GM19238 (cell line): ENCODE measurements around the gene MYL9.

Experiments
- DNase-seq: peaks from one replicate; pipeline ENCODE4 v3.0.0; 2011; ENCODE audit warnings: low spot score; ENCODE audit not compliant: insufficient read length

Gene MYL9

DNA sequence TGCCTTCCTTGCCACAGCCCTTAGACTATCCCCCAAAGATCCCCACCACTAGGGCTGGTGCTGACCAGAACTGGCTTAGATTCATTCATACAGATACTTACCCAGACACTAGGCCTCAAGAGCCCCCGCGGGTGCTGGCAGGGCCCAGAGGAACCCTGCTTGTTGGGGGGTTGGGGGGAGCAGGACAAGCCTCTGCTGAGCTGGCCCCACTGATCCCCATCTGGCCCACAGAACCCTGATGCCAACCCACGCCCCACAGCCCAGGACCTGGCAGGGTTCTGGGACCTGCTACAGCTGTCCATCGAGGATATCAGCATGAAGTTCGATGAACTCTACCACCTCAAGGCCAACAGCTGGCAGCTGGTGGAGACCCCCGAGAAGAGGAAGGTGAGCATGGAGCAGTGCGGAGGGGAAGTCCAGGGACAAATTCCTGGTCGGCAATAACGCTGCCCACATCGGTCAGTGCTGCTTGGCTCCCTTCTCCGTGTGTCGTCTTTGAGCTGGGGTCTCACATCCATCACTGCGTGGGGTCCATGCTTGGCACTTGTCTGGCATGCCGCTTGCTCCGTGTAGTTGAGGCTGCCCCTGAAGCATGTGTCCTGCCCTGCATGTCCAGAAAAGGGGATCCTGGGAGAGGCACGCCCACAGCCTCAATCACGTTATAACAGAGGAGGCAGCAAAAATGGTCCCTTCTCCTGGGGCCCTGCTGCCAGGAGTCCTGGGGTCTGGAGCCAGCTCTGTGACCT lies 15.5 kb upstream of the MYL9 start:
- no peak for DNase-seq

DNA sequence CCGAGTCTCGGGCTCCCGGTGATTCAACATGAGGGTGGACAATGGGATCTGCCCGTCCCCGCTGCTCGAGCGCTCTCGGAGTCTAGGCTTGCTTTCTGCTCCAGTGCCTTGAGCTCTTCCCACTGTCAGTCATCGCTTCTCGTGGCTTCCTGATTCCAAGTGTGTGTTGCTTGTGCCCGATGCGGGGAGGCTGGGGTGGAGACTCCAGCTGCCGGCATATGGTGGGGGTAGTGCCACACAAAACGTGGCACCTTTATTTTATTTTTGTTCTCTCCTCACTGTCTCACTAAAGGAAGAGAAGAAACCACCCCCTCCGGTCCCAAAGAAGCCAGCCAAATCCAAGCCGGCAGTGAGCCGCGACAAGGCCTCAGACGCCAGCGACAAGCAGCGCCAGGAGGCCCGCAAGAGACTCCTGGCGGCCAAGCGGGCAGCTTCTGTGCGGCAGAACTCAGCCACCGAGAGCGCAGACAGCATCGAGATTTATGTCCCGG lies 14.8 kb upstream of the MYL9 start:
- no peak for DNase-seq

DNA sequence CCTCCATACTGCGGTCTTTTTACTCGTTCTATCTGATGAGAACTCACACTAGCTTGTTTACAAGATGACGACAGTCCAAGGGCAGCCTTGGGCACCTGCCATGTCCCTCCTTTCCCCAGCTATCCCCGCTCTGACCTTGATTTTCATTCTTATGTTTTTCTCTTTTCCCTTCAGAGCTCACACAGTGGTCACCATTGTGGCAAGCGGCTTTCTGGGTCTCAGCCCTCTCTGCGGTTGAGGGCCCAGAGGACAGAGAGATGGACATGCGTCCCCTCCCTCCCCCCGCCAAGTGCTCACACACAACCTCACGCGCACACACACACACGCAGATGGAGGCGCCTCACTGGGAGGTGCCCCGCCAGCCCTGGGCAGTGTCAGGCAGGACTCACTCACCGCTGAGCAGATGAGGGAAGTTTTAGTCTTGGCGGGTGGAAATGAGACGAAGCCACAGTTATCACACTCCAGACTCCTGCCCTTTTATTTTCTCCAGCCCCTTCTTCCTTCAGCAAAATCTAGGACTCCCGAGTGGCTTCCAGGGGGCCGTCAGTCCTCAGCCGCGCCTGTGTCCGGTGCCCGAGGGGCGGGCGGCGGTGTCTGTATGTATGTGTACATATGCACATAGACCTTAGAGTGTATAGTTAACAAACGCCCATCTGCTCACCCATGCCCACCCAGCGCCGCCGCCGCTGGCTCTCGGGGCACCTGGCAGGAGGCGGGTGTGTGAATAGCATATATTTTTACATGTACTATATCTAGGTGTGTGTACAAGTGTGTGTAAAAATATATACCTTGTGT lies 13.8 kb upstream of the MYL9 start:
- no peak for DNase-seq

DNA sequence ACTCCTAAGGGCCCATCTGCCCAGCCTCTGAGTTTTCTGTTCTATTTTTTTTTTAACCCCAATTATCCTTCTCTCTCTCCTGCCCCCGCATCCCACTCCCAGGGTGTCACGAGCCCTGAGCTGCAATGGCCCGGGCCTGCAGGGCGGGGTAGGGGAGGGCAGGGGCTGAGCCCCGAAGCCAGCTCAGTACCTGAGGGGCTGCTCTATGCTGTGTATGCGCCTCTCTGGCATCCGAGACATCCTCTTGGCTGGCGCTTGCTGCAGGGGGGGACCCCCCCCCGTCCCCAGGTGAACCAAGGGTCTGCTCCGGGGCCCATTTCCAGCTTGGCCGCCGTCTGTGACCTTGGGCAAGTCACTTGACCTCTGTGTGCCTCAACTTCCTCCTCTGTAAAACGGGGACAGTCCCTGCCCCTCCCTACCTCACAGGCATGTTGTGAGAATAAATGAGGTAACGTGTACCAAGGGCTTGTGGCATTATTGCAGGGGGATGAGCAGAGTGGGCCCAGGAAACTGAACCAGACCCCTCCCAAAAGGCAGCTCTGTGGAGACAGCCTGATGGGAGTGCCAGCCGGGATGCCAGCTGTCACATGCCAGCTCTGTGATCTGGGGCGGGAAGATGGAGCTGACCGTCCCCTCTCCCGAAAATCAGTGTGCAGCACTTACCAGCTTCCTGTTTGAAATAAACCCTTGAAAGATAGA lies 13.0 kb upstream of the MYL9 start:
- DNase-seq, result no peak

DNA sequence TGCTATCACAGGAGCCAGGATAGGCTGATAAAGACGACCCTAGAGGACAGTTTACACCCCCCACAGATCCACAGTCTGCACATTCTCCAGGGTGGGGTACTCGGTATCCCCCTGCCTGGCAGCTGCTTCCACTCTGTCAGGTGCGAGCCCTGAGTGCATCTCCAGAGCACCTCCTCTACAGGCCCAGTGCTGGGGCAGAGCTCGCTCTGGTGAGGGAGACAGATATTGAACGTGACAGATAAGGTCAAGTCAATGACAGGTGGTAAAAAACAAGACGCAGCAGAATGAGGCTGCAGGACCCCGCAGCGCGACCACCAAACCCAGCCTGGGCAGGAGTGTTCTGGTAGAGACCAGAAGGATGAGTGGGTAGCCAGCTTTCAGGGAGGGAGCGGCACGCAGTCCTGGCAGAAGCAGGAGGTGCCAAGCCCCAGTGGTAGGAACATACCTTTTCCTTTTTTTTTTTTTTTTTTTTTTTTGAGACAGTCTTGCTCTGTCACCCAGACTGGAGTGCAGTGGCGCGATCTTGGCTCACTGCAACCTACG lies 12.4 kb upstream of the MYL9 start:
- DNase-seq, result no peak

DNA sequence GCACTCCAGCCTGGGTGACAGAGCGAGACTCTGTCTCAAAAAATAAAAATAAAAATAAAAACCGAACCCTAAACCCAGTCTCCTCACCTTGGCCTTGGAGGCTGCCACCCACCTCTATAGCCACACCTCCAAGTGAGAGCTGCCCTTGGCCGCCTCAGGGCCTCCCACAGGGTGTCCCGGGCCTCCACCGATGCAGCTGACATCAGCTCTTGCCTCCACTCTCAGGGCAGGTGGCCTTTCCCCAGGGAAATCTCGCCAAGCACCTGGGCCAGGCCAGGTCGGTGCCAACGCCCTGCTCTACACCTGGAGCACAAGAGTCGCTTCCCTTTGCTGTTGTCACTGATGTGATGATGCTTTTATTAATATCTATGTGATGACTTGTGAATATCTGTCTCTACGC lies 8.9 kb upstream of the MYL9 start:
- DNase-seq, result no peak

DNA sequence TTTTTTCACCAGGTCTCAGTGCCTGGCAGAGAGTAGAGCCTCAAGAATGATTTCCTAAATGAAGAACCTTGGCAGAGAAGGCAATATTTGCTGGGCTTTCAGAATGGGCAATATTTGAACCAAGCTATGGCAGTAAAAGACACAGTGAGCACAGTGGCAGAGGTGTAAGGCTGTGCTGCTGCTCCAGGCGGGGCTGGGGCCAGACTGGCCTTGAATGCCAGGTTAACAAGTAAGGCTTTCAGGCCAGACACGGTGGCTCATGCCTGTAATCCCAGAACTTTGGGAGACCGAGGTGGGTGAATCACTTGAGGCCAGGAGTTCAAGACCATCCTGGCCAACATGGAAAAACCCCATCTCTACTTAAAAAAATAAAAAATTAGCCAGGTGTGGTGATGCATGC lies 8.5 kb upstream of the MYL9 start:
- DNase-seq, result no peak

DNA sequence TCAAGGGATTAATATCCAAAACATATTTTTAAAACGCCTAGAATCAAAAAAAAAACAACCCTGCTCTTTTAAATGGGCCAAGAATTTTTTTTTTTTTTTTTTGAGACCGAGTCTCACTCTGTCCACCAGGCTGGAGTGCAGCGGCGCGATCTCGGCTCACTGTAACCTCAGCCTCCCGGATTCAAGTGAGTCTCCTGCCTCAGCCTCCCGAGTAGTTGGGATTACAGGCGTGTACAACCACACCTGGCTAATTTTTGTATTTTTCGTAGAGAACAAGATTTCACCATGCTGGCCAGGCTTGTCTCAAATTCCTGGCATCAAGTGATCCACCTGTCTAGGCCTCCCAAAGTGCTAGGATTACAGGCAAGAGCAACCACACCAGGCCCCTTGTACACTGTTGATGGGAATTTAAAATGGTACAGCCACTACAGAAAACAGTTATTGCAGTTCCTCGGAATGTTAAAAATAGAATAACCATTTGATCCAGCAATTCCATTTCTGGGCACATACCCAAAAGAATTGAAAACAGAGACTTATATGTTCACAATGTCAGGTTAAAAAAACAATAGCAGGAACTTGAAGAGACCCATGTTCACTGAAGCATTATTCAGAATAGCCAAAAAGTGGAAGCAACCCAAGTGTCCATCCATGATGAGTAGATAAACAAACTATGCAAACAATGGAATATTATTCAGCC lies 3.1 kb upstream of the MYL9 start:
- DNase-seq, result no peak

DNA sequence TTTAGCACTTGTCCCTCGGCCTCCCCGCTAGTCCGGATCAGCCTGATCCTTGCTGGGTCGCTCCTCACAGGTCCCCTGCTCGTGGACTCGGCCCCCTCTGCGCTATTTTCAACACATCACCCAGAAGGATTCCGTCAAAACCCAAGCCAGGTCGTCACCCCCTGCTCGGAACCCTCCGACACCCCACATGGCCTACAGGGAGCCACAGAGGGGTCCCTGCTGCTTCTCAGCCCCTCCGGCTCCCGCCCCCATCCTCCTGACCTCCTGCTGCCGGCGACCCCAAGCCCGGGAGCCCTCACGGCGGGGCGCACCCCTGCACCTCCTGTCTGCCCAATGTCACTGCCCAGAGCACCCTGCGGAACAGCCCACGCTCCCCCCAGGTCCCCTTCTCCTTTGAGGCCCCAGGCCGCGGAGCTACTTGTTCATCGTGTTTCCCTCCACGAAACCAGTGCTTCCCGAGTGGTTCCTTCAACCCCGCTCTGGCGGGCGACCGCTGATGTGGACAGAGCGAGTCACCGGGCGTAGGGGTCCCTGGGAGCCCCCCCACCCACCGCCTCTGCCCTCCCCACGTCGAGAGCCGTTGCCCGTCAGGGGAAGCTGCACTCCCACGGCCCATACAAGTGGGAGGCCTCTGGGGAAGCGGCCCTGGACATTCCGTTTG lies 638 bp upstream of the MYL9 start:
- no peak for DNase-seq

DNA sequence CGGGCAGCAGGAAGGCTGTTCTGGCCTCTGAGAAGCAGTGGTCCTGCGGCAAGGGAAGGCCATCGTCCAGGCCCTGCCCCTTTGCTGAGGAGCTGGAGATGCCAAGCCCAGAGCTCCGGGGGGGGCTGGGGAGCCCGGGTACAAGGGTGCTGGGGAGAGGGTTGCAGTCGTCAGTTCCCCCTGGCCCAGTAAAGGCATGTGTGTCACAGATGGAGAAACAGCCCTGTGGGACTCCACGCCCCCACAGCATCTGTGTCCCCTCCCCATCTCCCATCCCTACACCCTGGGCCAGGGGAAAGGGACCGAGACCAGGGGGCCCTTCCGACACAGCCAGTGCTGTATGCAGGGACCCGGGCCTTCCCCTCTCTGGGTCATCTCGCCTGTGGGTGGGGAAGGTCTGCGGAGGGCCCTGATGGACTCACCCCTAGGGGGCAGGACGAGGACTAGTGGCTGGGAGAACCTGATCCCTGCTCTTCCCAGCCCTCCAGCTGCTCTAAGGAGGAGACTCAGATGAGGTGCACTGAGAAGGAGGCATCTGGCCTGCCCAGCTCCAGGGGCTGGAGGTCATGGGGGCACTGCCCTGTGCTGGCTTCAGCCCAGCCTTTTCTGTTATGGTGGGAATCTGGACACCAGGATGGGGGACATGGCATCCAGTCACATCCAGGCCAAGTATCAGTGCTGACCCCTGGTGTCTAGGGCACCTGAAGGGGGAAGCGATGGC lies 609 bp downstream of the MYL9 start:
- no peak for DNase-seq

DNA sequence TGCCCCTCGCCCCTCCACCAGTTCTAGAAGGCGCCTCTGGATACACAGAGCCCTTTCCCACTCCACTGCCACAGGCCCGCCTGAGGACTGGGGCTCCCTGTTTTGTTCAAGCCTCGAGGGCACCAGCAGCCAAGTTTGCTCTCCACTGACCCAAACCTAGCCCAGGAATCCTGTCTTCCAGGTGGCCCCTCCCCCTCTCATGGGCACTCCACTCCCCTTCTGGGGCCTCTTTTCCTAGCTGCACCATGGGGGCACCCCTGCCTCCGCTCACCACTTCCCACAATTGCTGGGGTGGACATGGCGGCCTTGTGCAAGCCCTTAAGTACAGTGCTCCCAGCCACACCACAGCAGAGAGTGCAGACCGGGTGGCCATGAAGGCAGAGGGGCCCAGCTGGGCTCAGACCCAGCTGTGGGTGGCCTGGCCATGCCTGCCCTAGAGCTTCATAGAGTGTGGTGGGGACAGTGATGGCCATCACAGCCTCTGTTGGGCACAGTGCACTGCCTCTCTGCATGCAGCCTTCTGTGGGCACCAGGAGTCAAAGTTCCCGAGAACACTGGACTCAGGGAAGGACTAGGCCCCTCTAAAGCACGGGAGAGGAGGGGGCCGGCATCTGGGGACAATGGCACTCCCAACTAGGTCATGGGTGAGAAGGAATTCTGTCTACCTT lies 1.3 kb downstream of the MYL9 start:
- DNase-seq, result no peak

DNA sequence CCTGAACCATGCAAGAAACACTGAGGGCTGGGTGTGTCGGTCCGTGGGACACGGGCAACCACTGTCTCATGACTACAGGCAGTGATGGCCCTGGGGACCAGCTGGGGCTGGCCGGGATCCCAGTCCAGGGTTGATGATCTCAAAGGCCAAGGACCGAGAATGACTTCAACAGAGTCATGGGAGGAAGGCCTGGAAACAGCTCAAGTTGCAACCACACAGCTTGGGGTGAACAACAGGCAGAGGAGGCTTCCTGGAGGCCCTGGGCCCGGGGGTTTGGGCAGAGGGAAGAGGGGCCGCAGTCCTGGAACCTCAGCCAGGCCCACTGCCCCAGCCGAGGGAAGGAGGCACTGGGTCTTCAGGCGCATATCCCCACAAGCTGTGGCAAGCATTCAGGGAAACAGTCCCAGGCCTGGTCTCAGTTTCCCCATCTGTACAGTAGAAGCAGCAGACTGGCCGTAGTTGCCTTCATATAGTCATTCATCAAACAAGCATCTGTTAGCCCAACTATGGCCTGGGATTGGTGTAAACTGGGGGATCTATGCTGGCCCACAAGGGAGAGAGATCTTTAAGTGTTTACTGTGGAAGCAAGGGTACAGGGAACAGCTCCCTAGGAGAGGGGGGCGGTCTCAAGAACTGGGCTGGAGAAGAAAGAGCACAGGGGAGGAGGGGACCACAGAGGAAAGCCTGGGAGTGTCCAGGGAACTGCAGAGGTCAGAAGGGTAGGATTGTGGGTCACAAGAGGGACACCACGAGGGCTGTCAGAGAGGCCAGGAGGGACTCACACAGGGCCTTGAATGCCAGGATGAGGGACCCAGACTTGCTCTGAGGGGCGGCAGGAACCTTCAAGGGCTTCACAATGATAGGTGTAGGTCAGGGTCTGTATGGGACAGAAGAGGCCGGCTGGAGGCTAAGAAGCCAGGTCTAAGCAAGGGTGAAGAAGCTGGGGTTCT lies 2.1 kb downstream of the MYL9 start:
- no peak for DNase-seq

DNA sequence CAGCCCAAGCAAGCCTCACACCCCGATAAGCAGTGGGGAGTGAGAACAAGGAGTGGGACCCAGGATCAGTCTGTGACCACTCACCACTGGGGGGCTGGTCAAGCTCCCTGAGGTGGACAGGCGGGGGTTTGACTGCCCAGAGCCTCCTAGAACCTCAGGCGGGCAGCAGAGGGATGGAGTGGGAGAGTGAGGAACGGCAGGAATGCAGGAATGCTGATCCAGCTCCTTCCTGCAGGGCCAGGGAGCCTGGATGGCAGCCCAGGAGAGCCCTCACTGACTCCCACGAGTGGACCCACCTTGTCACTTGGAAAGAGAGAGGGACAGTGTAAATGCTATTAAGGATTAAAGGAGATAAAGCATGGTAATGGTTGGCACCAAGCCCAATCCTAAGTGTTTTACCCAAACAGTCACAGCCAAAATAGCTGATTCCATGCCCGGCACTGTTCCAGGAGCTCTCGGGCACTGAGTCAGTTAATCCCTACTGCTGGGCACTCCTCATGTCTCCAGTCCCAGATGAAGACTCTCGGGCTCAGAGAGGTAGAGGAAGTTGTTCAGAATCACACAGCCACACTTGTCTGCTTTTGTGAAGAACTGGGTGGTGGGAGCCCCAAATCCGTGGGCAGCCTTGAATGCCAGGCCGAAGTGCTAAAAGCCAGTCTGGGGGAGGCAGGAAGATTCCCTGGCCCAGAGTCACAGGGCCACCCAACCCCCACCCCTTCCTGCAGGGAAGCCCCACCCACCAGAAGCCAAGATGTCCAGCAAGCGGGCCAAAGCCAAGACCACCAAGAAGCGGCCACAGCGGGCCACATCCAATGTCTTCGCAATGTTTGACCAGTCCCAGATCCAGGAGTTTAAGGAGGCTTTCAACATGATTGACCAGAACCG lies 3.1 kb downstream of the MYL9 start:
- no peak for DNase-seq

DNA sequence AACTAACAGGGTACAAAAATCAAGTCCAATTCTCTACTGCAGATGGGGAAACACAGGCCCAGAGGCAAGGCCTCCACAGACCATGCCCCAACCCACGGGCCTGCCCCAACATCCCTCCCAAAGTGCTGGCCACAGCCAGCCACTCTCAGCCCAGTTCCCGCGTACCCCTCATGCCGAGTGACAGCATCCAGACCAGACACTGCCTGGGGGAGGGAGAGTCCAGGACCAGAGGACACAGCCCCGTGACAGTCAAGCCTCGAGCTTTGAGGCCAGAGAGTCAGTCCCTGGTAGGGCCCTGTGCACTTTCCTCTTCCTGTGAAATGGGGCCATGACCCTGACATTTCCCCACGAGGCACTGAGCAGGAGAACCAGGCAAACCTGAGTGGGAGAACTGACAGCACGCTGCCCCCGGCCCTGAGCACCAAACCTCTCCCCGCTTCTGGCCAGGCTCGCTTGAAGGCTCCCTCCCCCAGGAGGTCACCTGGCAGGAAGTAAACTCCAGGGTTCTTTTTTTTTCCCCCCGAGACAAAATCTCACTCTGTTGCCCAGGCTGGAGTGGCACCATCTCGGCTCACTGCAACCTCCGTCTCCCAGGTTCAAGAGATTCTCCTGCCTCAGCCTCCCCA lies 4.9 kb downstream of the MYL9 start:
- no peak for DNase-seq

DNA sequence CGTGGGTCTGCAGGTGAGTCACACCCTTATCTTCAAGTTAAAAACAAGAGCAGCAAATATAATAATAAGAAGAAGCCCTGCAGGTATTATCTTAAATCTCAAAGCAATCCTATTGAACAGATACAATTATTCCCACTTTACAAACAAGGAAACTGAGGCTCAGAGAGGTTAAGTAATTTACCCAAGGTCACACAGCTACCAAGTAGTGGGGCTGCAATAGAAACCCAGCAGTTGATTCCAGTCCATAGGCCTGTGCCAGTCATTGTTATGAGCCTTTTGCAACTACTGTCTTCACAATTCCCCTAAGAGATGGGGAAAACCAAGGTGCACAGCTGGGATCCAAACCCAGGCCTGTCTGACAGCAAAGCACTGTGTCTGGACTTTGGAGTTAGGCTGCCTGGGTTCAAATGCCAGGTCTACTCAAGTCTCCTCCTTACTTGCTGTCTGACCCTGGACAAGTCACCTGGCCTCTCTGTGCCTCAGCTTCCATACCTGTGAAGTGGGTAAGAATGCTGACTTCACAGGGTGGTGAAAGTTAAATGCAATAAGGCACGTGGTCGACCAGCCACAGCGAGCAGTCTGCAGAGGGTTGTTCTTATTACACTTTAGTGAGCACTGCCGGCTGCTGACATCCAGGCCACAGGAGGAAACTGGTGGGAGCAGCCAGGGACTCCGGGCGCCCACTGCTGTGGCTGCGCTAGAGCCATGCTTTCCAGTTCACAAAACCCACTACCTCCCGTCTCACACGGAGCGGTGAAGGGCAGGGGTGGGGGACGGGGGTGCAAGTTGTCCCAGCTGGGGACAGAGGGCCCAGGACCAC lies 6.1 kb downstream of the MYL9 start:
- no peak for DNase-seq

DNA sequence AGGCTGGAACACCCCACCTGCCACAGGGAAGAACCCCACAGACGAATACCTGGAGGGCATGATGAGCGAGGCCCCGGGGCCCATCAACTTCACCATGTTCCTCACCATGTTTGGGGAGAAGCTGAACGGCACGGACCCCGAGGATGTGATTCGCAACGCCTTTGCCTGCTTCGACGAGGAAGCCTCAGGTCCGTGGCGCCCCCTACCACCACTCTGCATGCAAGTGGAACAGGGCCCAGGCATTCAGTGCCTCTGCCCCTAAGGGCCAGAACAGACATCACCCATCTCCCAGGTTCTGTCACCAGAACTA lies 6.6 kb downstream of the MYL9 start:
- DNase-seq, result no peak
